ENCODE data around the gene ARNT2. TPM values are rescaled to one million over a fixed set of nuclear protein-coding genes. Genes with fewer than 3 reads are reported as not detected.

The ARNT2 gene
- total RNA-seq, 1 donor, result 12.7 TPM

DNA sequence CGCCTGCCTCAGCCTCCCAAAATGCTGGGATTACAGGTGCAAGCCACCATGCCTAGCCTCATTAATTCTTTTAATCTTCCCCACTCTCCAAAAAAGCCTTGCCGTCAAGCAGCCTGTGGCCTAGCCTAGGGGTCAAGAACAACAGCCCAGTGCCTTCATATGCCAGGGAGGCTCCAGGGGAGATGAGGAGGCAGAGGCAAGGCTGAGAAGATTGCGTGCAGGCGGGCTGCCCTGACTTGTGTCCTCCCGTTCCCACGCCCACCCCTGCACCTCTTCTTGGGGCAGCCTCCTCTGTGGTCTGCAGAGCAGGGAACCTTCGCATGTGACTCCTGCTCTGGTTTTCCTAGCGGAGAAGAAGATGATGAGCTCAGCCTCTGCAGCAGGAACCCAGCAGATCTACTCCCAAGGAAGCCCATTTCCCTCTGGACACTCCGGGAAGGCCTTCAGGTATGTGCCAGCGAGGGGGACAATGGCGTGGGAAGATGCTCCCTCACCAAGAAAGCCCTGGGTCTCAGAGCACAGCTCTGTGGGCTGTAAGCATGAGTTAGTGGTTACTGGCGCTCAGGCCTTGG lies 172.4 kb downstream of the ARNT2 start:
- no peak for DNase-seq (ENCODE audit: low read depth)
- TF ChIP-seq, protein P1, sequence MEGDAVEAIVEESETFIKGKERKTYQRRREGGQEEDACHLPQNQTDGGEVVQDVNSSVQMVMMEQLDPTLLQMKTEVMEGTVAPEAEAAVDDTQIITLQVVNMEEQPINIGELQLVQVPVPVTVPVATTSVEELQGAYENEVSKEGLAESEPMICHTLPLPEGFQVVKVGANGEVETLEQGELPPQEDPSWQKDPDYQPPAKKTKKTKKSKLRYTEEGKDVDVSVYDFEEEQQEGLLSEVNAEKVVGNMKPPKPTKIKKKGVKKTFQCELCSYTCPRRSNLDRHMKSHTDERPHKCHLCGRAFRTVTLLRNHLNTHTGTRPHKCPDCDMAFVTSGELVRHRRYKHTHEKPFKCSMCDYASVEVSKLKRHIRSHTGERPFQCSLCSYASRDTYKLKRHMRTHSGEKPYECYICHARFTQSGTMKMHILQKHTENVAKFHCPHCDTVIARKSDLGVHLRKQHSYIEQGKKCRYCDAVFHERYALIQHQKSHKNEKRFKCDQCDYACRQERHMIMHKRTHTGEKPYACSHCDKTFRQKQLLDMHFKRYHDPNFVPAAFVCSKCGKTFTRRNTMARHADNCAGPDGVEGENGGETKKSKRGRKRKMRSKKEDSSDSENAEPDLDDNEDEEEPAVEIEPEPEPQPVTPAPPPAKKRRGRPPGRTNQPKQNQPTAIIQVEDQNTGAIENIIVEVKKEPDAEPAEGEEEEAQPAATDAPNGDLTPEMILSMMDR (IDR thresholded peaks at IDR 0.05; ENCODE audit: insufficient read depth, low read length), result no peak
- no peak overlapping the region for H3K4me3 ChIP-seq (ENCODE audit: low read depth, low read length)

DNA sequence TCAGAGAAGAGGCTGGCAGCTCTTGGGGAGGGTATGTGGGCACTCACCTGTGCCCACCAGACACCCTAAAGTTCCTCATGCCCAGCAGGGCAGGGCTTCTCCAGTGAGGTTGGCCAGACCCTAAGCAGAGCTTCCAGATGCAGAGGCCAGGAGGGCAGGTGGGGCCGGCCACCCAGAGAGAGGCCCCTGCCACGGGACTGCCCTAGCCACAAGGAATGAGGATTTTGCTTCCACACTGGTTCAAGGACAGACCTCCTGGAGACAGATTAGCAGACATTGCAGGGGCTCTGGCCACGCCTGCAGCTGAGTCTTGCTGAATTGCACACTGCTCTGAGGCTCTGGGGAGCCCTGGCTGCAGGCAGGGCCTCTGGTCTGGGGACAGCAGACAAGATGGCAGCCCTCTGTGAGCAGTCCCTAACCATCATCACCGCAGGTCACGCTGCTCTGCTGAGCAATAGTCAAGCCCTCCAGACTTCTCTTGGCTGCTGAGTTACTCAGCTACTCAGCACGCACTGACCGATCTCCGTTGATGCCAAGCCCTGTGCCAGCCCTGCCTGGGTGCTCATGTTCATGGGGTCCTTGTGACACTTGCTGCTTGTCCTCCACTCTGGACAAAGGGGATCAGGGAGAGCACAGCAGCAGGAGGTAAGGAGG lies 173.5 kb downstream of the ARNT2 start:
- no peak for DNase-seq (ENCODE audit: low read depth)
- no peak overlapping the region for H3K4me3 ChIP-seq (ENCODE audit: low read depth, low read length)
- TF ChIP-seq, protein P1 (IDR thresholded peaks at IDR 0.05; ENCODE audit: insufficient read depth, low read length), result no peak

DNA sequence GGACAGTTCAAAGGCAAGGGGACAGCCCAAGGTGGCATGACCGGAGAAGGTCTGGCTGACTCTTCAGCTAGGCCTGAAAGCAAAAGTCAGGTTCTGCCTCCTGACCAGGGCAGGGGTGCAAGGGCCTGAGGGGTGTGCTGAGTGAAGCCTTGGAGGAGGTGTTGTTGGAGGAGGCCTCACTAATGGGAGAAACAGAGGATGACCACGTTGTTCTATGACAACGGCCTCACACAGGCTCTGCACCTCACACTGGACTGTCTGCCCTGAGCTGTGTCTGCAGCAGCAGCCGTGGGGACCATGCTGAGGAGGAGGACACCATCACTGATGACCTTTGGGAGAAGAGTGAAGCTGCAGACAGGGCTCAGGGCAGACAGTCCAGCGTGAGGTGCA lies 174.0 kb downstream of the ARNT2 start:
- TF ChIP-seq, protein P1 (IDR thresholded peaks at IDR 0.05; ENCODE audit: insufficient read depth, low read length), result no peak
- no peak for DNase-seq (ENCODE audit: low read depth)
- H3K4me3 ChIP-seq (ENCODE audit: low read depth, low read length), result no peak overlapping the region

DNA sequence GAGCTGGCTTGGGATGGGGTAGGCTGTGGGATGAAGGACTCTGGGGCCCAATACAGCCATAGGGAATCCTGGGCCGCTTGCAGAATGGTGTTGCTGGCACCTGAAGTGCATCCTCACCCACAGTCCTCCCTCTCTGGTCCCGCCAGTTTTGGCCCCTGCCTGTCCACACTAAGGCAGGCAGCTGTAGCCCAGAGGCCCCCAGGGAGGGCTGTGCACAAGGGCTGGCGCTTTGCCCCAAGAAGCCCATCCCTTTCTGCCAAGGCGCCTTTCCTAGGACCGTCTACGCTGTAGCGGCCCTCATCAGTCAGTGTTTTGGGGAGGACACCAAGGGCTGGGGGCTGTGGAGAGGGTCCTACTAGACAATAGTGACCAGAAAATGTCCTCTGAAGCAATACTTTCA lies 174.7 kb downstream of the ARNT2 start:
- H3K4me3 ChIP-seq (ENCODE audit: low read depth, low read length), result no peak overlapping the region
- DNase-seq (ENCODE audit: low read depth), result no peak
- TF ChIP-seq, protein P1 (IDR thresholded peaks at IDR 0.05; ENCODE audit: insufficient read depth, low read length), result no peak

DNA sequence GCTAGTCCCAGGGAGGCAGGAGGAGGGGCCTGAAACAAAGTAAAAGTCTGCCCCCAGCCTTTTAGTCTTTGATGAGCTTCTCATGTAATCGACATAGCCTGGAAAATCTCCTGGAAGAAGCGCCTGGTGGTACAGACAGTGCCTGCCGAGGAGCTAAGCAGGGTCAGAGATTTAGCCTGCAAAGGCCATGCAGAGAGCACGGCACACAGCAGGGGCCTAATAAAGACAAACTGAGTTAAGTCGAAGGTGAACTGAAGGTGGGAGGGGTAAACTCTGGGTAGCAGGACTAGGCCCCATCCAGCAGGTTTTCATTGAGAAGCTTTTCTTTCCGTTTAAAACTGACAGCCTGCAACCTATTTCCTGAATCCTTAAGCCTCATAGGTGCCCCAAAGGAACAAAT lies 175.4 kb downstream of the ARNT2 start:
- TF ChIP-seq, protein P1 (IDR thresholded peaks at IDR 0.05; ENCODE audit: insufficient read depth, low read length), result no peak
- no peak overlapping the region for H3K4me3 ChIP-seq (ENCODE audit: low read depth, low read length)
- no peak for DNase-seq (ENCODE audit: low read depth)

DNA sequence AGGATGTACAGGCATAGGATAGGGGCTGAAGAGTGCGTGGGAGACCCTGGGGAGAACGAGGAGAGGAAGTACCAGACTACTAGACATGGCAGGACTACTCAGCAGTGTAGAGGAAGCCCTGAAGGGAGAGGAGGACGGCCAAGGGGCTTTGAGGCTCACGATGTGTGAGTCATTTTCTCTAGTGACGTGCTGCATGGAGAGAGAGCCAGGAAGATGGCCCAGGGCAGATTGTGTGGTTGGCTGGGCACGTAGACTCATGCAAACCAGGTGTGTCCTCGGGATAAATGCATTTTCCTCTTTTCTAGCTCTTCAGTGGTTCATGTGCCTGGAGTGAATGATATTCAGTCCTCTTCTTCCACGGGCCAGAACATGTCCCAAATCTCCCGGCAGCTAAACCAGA lies 175.9 kb downstream of the ARNT2 start:
- TF ChIP-seq, protein P1 (IDR thresholded peaks at IDR 0.05; ENCODE audit: insufficient read depth, low read length), result no peak
- DNase-seq (ENCODE audit: low read depth), result peak; percentile 39
- no peak overlapping the region for H3K4me3 ChIP-seq (ENCODE audit: low read depth, low read length)
